ENCODE results near the gene PCAT6. TPM values are rescaled to one million over a fixed set of nuclear protein-coding genes. Genes with fewer than 3 reads are reported as not detected.

The PCAT6 gene
- total RNA-seq, result 1 to 10 TPM in 1 of 4 donors, under 1 TPM in 3; 0.44 to 4.1 (median 0.66) TPM
- polyA plus RNA-seq, result under 1 TPM; 0.14 to 0.57 (median 0.28) TPM
- long read RNA-seq, donor 1, partial matches to known transcripts, result 0 of 2 reads
- long read RNA-seq, donor 1, other reads (novel, unspliced or antisense), result 2 of 2 reads
- long read RNA-seq, donor 2, partial matches to known transcripts, result 0 of 1 reads
- long read RNA-seq, donor 2, other reads (novel, unspliced or antisense), result 1 of 1 reads

DNA sequence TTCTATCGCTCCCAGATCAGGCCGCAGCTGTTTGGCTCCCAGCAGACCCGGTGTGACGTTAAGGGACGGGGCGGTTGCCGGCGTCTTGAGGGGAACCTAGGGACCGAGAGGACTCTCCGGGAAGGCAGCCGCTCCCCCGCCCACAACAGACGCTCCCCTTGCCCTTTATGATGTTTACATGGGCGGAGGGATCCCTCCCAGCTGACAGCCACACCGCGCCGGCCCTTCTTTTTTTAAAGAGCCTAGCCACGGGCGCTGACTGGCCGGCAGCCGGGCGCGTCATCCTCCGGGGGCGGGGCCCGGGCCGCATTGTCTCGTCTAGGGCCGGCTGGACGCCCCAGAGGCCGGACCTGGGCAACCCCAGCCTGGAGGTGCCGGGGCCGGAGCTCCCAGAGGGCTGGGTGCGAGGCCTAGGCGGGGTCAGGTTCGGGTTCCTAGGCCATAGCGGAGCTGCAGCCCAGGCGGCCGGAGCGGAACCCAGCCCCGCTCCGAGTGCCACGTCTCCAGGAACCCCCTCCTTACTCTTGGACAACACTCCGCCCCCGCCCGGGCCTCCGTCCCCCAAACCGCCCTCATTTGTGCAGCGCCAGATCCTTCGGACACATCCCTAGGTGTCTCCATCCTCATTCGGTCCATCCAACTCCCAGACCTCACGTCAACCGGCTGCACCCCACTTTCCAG lies at the start of gene PCAT6:
Gene PCAT6, plus strand, starts transcription at position 340 of the 681 bp plus-strand sequence.
- intact Hi-C loops (cut with DNase I), result loop anchor here in 1 of 2 donors (2.0 kb wide), 1 partner anchor 76 kb away; no protein-coding TSS in a partner anchor
- DNase-seq, result peak; percentile 94 to 95
- peak within 1 kb of the TSS; percentile 90 for H3K4me3 ChIP-seq
- ATAC-seq, result peak; percentile 89 to 94 (median 94)
- no peaks in the 10 kb centered on the region for H3K27me3 ChIP-seq (ENCODE audit: insufficient read depth in 3 of 3, low read length in 2 of 3)
- no peak for TF ChIP-seq CTCF (IDR thresholded peaks at IDR 0.05)
- WGBS, 3 donors, result 0% methylated on average over 51 to 53 of the region's 53 CpGs
- H3K36me3 ChIP-seq (ENCODE audit: insufficient read depth in 1 of 2, low read depth in 1 of 2), result no peaks in the 10 kb centered on the region
- peak within 1 kb of the TSS; percentile 88 for H3K27ac ChIP-seq
- H3K9me3 ChIP-seq, result no peaks in the 10 kb centered on the region
- H3K4me1 ChIP-seq, result peaks cover 15% of the 10 kb centered on the region

DNA sequence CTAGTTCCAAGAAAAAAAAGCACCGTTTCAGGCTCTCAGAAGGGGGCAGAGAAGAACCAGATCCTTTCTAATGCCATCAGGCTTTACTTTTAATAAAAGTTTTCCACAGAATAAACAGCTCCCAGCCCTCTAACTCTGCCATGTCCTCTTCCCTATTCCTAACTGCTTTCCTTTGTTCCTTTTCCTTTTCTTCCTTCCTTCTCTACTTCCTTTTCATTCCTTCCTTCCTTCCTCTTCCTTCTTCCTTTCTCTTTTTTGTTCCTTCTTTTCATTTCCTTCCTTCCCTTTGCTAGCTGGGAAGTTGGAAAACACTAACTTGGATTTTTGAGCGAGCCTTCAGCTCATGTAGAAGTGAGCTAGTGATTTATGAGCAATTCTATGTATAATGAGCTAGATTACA lies 48.7 kb upstream of the PCAT6 start:
- WGBS, 3 donors, result 56 to 66% (median 62%) methylated on average over 2 of the region's 2 CpGs

GRCh38 chr1:202765721-202766120 lies 45.0 kb upstream of the PCAT6 start:
- 90 to 97% (median 94%) methylated on average over 1 of the region's 1 CpG for WGBS, 3 donors
- ATAC-seq, result no peak
- Histone ChIP-seq H3K4me3 (no peak overlapping the region), H3K27ac (no peak overlapping the region), H3K36me3 (ENCODE audit: insufficient read depth in 1 of 2, low read depth in 1 of 2) (peaks cover 3 to 87% of the 10 kb centered on the region in 2 donors), H3K27me3 (ENCODE audit: insufficient read depth in 3 of 3, low read length in 2 of 3) (no peaks in the 10 kb centered on the region), H3K9me3 (no peaks in the 10 kb centered on the region), H3K4me1 (no peaks in the 10 kb centered on the region)
- no peak for TF ChIP-seq CTCF (IDR thresholded peaks at IDR 0.05)
- intact Hi-C loops (cut with DNase I), result no loop called here
- no peak for DNase-seq

More for the DNA sequence above, 48.7 kb upstream of the PCAT6 start:
- DNase-seq (no peak), ATAC-seq (no peak)
- Histone ChIP-seq H3K27me3 (ENCODE audit: insufficient read depth in 3 of 3, low read length in 2 of 3) (no peaks in the 10 kb centered on the region), H3K9me3 (no peaks in the 10 kb centered on the region), H3K36me3 (ENCODE audit: insufficient read depth in 1 of 2, low read depth in 1 of 2) (peaks cover 3 to 99% of the 10 kb centered on the region in 2 donors), H3K27ac (no peak overlapping the region), H3K4me1 (no peaks in the 10 kb centered on the region), H3K4me3 (no peak overlapping the region)
- intact Hi-C loops (cut with DNase I), result no loop called here
- no peak for TF ChIP-seq CTCF (IDR thresholded peaks at IDR 0.05)

DNA sequence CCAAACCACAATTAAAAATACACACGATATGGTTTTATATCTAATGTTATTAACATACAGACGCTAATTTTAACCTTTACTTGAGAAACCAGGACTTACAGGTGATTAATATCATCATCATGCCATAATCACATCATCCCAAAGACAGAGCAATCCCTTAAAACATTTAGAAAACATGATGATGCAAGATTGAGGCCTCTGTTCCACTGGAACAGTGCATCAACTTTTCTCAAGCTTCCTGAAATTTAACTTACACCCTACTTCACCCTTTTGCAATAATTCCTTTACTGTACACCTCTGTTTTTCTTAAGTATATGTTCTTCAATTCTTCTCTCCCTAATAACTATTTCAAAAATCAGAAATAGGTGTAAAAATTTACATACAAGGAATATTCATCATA lies 40.6 kb upstream of the PCAT6 start:
- Histone ChIP-seq H3K27me3 (ENCODE audit: insufficient read depth in 3 of 3, low read length in 2 of 3) (no peaks in the 10 kb centered on the region), H3K9me3 (no peaks in the 10 kb centered on the region), H3K4me3 (no peak overlapping the region), H3K27ac (no peak overlapping the region), H3K36me3 (ENCODE audit: insufficient read depth in 1 of 2, low read depth in 1 of 2) (peaks cover 3 to 84% of the 10 kb centered on the region in 2 donors), H3K4me1 (no peaks in the 10 kb centered on the region)
- 91 to 96% (median 93%) methylated on average over 2 of the region's 2 CpGs for WGBS, 3 donors
- ATAC-seq, result no peak
- intact Hi-C loops (cut with DNase I), result no loop called here
- no peak for TF ChIP-seq CTCF (IDR thresholded peaks at IDR 0.05)
- no peak for DNase-seq

Data from psoas muscle (tissue), 8 donors.